B cell (primary cell): ENCODE data around the gene CELF2. TPM values are rescaled to one million over a fixed set of nuclear protein-coding genes. Genes with fewer than 3 reads are reported as not detected.

Experiments
- ATAC-seq: fragments of 200-7000 bp; cut with Tn5 transposase; one replicate; pipeline ENCODE4 v1.10.0; 2021; ENCODE audit warnings: low read depth, mild to moderate bottlenecking, moderate number of reproducible peaks, moderate library complexity
- CTCF ChIA-PET: fragments of 350-600 bp; sonication (Branson Sonifier 250); formaldehyde crosslinking; loops from one replicate; lab custom pipeline; 2021; ENCODE audit warnings: antibody characterized with exemption, inconsistent platforms; lab: Charles Lee
- POLR2A ChIA-PET: fragments of 350-600 bp; sonication (Branson Sonifier 250); formaldehyde crosslinking; loops from one replicate; lab custom pipeline; 2021; ENCODE audit warnings: antibody characterized with exemption; lab: Charles Lee
- DNase-seq: peaks from one replicate; pipeline ENCODE4 v3.0.0; 2013
- H2AFZ ChIP-seq: 2 replicates; pipeline ENCODE4 v1.6.1; 2012; ENCODE audit warnings: mild to moderate bottlenecking, low read depth, low read length; ENCODE audit not compliant: insufficient read depth, poor library complexity, severe bottlenecking
- H3K27ac ChIP-seq, 2 donors: 1 replicate in 1 of 2; 2 replicates in 1 of 2; pipeline ENCODE4 v1.5.1; 2012 to 2013; ENCODE audit warnings: low read length in 2 of 2, mild to moderate bottlenecking in 2 of 2, moderate library complexity in 1 of 2
- H3K27me3 ChIP-seq, 4 experiments: fragments of 200-600 bp in 1 of 4; sonication (generic) in 1 of 4; replicated peaks in 1 of 4; 1 replicate in 2 of 4; 2 replicates in 2 of 4; pipeline versions ENCODE4 v1.6.1 to v1.7.0; 2013 to 2016; ENCODE audit warnings: low read length in 3 of 4, mild to moderate bottlenecking in 2 of 4, mixed read lengths in 1 of 4, moderate library complexity in 1 of 4; ENCODE audit not compliant: insufficient read depth in 4 of 4, control insufficient read depth in 3 of 4; ENCODE audit errors: control extremely low read depth in 1 of 4
- H3K36me3 ChIP-seq, 2 experiments: replicated peaks in 1 of 2; 1 replicate in 1 of 2; 2 replicates in 1 of 2; pipeline versions ENCODE4 v1.6.1 to v1.7.1; 2013; ENCODE audit warnings: low read length in 1 of 2; ENCODE audit not compliant: insufficient read depth in 2 of 2, control insufficient read depth in 1 of 2; ENCODE audit errors: control extremely low read depth in 1 of 2, extremely low read depth in 1 of 2
- H3K4me1 ChIP-seq, 2 donors: fragments of 200-600 bp in 1 of 2; sonication (generic) in 1 of 2; 1 replicate in 1 of 2; 2 replicates in 1 of 2; pipeline versions ENCODE4 v1.5.1 to v1.6.1; 2013 to 2017; ENCODE audit warnings: low read length in 2 of 2; ENCODE audit not compliant: control insufficient read depth in 2 of 2, insufficient read depth in 2 of 2
- H3K4me2 ChIP-seq: replicated peaks from 2 replicates; pipeline ENCODE3; 2012; ENCODE audit warnings: mild to moderate bottlenecking, low read depth, low read length; ENCODE audit not compliant: poor library complexity, severe bottlenecking
- H3K4me3 ChIP-seq, 5 experiments: fragments of 200-600 bp in 1 of 5; sonication (generic) in 1 of 5; 1 replicate in 3 of 5; 2 replicates in 2 of 5; pipeline versions ENCODE4 v1.5.1 to v1.7.0; 2011 to 2016; ENCODE audit warnings: low read length in 4 of 5, mild to moderate bottlenecking in 4 of 5, low read depth in 2 of 5, control low read depth in 1 of 5, moderate library complexity in 1 of 5; ENCODE audit not compliant: insufficient read depth in 1 of 5; ENCODE audit errors: control extremely low read depth in 1 of 5, extremely low read depth in 1 of 5
- H3K79me2 ChIP-seq: fragments of 200-600 bp; sonication (generic); one replicate; pipeline ENCODE4 v1.6.0; 2016; ENCODE audit warnings: low read length; ENCODE audit not compliant: control insufficient read depth, insufficient read depth
- H3K9ac ChIP-seq: fragments of 200-600 bp; sonication (generic); 2 replicates; pipeline ENCODE4 v1.6.1; 2017; ENCODE audit warnings: mild to moderate bottlenecking, low read length, moderate library complexity
- H3K9me3 ChIP-seq, 3 donors: one replicate each; pipeline versions ENCODE4 v1.6.1 to v1.7.1; 2013; ENCODE audit warnings: low read length in 2 of 3; ENCODE audit not compliant: control insufficient read depth in 2 of 3, insufficient read depth in 1 of 3; ENCODE audit errors: control extremely low read depth in 1 of 3
- H4K20me1 ChIP-seq: 2 replicates; pipeline ENCODE4 v1.6.0; 2012; ENCODE audit warnings: mild to moderate bottlenecking, low read length; ENCODE audit not compliant: insufficient read depth, control insufficient read depth, poor library complexity, severe bottlenecking
- H3K27ac Mint-ChIP-seq: one replicate; pipeline ENCODE4 v1.8.0; 2021; ENCODE audit warnings: mixed read lengths
- H3K27me3 Mint-ChIP-seq: one replicate; pipeline ENCODE4 v1.8.0; 2021; ENCODE audit warnings: mixed read lengths
- H3K4me1 Mint-ChIP-seq: one replicate; pipeline ENCODE4 v1.8.0; 2021; ENCODE audit warnings: mixed read lengths
- H3K4me3 Mint-ChIP-seq: one replicate; pipeline ENCODE4 v1.8.0; 2021; ENCODE audit warnings: mixed read lengths
- H3K9me3 Mint-ChIP-seq: one replicate; pipeline ENCODE4 v1.8.0; 2022; ENCODE audit warnings: mixed read lengths; ENCODE audit not compliant: insufficient read depth
- EZH2 ChIP-seq: IDR thresholded peaks from 2 replicates; pipeline ENCODE4 v1.6.1; 2012; ENCODE audit warnings: borderline replicate concordance, low read depth, mild to moderate bottlenecking, moderate library complexity, low read length; ENCODE audit not compliant: insufficient read depth, poor library complexity, severe bottlenecking
- WGBS: methylation state at CpG from one replicate; pipeline ENCODE4 v1.1.5; 2013; ENCODE audit warnings: missing lambda C conversion rate; ENCODE audit not compliant: insufficient coverage; 5-methylcytosine and 5-hydroxymethylcytosine counted together
- intact Hi-C: fragments of 100-400 bp; cut with micrococcal nuclease; formaldehyde crosslinking; loops from one replicate; pipeline ENCODE4 v1.10.0; 2022
- polyA plus RNA-seq: library from polyadenylated mRNA; depleted of rRNA; stranded (reverse); fragments of >200 nt; gene quantifications from 2 replicates; pipeline ENCODE4 v1.2.3, GENCODE V29; 2012
- total RNA-seq, 2 donors: library from RNA; stranded (reverse); fragments of 120-200 nt in 1 of 2; gene quantifications; 1 replicate in 1 of 2; 2 replicates in 1 of 2; pipeline versions ENCODE4 v1.2.3 to v1.2.4, GENCODE V29; 2013 to 2022
- TF ChIP-seq, protein P1 (sequence below): fragments of 200-600 bp; IDR thresholded peaks from one replicate; pipeline ENCODE4 v1.8.0; 2022; ENCODE audit warnings: antibody characterized with exemption, mild to moderate bottlenecking

CELF2 gene
- total and polyA plus RNA-seq, 2 donors (not counting 1 experiment from before 2014, with no cell fraction given), result 59.5 to 112 TPM

DNA sequence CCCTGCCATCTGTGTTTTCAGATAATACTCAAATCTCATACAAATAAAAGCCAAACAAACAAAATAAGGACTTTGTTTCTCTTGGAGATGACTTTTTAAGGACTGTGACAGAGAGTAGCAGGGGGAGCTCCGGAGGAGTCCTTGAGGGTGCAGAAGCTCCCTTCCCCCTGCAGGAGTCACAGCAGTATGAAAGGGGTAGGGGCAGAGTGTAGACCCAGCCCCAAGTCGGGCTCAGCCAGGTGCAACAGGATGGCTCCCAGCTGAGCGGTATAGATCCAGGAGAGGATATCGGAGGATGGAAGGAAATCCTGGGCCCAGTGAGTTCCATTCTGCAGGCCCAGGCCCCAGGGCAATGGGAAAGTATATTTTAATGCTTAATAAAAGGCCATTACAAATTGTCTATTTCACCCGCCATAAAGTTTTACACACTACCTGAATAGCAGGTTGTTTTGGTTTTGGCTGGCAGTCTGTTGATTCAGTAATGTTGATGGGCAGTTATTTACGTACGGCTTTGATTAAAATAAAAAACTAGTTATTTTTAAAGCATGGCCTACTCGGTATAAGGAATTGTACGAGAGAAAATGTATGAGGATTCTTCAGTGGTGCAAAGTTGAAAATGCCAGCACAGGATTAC is 206.0 kb downstream of the CELF2 start:
- peaks cover 100% of the 10 kb centered on the region for H3K79me2 ChIP-seq
- DNase-seq (no peak), ATAC-seq (no peak)
- H3K4me2 ChIP-seq, result no peak overlapping the region
- no peak overlapping the region for H2AFZ ChIP-seq
- H3K27ac Mint-ChIP-seq, result peak overlapping the region; percentile 60
- no peak overlapping the region for H3K4me3 Mint-ChIP-seq
- TF ChIP-seq, protein P1, sequence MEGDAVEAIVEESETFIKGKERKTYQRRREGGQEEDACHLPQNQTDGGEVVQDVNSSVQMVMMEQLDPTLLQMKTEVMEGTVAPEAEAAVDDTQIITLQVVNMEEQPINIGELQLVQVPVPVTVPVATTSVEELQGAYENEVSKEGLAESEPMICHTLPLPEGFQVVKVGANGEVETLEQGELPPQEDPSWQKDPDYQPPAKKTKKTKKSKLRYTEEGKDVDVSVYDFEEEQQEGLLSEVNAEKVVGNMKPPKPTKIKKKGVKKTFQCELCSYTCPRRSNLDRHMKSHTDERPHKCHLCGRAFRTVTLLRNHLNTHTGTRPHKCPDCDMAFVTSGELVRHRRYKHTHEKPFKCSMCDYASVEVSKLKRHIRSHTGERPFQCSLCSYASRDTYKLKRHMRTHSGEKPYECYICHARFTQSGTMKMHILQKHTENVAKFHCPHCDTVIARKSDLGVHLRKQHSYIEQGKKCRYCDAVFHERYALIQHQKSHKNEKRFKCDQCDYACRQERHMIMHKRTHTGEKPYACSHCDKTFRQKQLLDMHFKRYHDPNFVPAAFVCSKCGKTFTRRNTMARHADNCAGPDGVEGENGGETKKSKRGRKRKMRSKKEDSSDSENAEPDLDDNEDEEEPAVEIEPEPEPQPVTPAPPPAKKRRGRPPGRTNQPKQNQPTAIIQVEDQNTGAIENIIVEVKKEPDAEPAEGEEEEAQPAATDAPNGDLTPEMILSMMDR, result no peak
- TF ChIP-seq EZH2, result no peak
- no peak overlapping the region for H3K9ac ChIP-seq
- no peaks in the 10 kb centered on the region for H3K9me3 Mint-ChIP-seq
- intact Hi-C loops, result no loop called here
- peaks cover 62% of the 10 kb centered on the region for H3K4me1 Mint-ChIP-seq
- H3K9me3 ChIP-seq, result no peaks in the 10 kb centered on the region
- ChIA-PET POLR2A (no interaction called here), CTCF (no interaction called here)
- H4K20me1 ChIP-seq, result peaks cover 99% of the 10 kb centered on the region
- 97% methylated on average over 4 of the region's 9 CpGs for WGBS
- H3K36me3 ChIP-seq, result peaks cover 8 to 59% of the 10 kb centered on the region in 2 experiments
- H3K27ac ChIP-seq, result no peak overlapping the region
- H3K27me3 ChIP-seq, result no peaks in the 10 kb centered on the region
- no peak overlapping the region for H3K4me3 ChIP-seq
- peaks cover 40 to 43% of the 10 kb centered on the region in 2 donors for H3K4me1 ChIP-seq
- H3K27me3 Mint-ChIP-seq, result no peaks in the 10 kb centered on the region

DNA sequence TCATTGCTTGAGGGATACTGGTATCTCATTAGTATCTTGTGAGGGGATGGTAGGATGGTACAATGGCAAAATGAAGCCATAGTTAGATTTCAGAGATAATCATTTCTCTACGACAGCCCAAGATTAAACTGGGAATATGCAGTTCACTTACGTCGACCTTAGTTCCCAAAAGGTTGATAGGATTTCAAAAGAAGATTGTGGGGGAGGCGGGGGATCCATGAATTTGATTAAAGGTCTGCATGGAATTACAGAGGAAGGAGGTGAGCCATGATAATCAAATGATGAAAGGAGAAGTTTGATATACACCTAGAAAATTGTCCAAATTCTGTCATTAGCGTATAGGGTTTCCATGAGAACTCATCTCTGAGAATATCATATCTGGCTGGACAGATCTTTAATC is 206.6 kb downstream of the CELF2 start:
- CTCF ChIA-PET, result no interaction called here
- Histone ChIP-seq H3K9ac (no peak overlapping the region), H3K4me2 (no peak overlapping the region), H3K27me3 (no peaks in the 10 kb centered on the region), H3K4me1 (peaks cover 47 to 50% of the 10 kb centered on the region in 2 donors), H3K36me3 (peaks cover 8 to 60% of the 10 kb centered on the region in 2 experiments), H4K20me1 (peaks cover 99% of the 10 kb centered on the region), H3K27ac (peak overlapping the region in 1 of 2 donors; percentile 87), H3K4me3 (no peak overlapping the region), H3K79me2 (peaks cover 100% of the 10 kb centered on the region), H2AFZ (no peak overlapping the region), H3K9me3 (no peaks in the 10 kb centered on the region)
- DNase-seq, result no peak
- no peaks in the 10 kb centered on the region for H3K9me3 Mint-ChIP-seq
- peak overlapping the region; percentile 92 for H3K27ac Mint-ChIP-seq
- no peak overlapping the region for H3K4me3 Mint-ChIP-seq
- POLR2A ChIA-PET, result no interaction called here
- intact Hi-C loops, result no loop called here
- no peak for TF ChIP-seq EZH2
- TF ChIP-seq, protein P1, result no peak
- ATAC-seq, result no peak
- H3K4me1 Mint-ChIP-seq, result peaks cover 69% of the 10 kb centered on the region
- 100% methylated on average over 5 of the region's 5 CpGs for WGBS
- no peaks in the 10 kb centered on the region for H3K27me3 Mint-ChIP-seq
